Middle frontal gyrus (tissue), 1 donor: ENCODE measurements around the gene IMMP1L.

Experiments used
- DNase-seq: peaks from one replicate; pipeline ENCODE4 v3.0.0-alpha.2; 2015; ENCODE audit warnings: low spot score; ENCODE audit errors: extremely low spot score

IMMP1L gene

GRCh38 chr11:31477528-31478222 lies 31.7 kb downstream of the IMMP1L start:
- no peak for DNase-seq

- no peak for DNase-seq
Observed at GRCh38 chr11:31474083-31474482, 35.3 kb downstream of the IMMP1L start.

GRCh38 chr11:31464436-31464835 lies 45.0 kb downstream of the IMMP1L start:
- no peak for DNase-seq

DNA sequence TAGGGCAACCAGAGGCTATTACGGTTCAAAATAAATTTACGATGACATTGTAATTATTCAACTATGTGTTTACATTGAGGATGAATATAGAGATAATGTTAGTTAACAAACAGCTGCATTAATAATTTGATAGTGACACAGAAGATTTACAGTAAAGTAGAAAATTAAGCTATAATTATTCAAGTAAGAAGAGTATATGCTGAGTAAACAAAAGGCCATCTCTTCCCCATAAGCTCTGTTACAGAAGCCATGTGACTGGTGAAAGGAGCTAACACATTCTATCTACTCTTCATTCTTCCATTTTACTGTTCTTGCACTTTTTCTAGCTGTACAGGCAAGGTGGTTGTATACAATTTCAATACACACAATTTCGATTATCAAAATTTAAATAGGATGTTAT lies 54.2 kb downstream of the IMMP1L start:
- DNase-seq: no peak

DNA sequence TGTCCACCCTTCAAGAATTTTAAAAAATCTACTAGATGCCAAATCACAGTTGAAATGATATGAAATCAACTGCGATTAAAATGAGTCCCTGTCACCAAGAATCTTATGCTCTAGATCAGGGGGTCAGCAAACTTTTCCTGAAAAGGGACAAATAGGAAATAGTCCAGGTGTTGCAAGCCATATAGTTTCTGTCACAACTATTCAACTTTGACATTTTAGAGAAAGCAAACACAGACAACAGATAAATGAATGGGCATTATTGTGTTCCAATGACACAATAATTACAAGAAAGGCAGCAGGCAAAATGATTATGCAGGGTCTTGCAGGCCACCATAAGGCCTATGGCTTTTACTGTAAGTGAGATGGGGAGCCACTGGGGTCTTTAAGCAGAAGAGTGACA lies 58.6 kb downstream of the IMMP1L start:
- DNase-seq: no peak

- no peak for DNase-seq
Observed at GRCh38 chr11:31449040-31449439, 60.4 kb downstream of the IMMP1L start.

DNA sequence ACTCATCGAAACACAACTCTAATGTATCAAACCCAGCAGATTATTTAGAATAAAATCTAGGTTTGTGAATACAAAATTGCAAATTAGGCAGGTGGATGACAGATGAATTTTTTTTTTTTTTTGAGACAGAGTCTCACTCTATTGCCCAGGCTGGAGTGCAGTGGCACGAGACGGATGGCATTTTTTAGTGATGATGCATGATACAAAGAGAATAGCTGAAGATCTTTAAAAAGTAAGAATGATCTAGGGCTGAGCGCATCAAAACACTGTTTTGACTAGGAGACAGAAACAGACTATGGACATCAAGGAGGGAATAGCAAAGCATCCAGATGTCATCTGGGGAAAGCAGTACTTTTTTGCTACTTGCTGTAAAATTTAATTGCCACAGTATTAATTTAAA lies 63.8 kb downstream of the IMMP1L start:
- DNase-seq: no peak

DNA sequence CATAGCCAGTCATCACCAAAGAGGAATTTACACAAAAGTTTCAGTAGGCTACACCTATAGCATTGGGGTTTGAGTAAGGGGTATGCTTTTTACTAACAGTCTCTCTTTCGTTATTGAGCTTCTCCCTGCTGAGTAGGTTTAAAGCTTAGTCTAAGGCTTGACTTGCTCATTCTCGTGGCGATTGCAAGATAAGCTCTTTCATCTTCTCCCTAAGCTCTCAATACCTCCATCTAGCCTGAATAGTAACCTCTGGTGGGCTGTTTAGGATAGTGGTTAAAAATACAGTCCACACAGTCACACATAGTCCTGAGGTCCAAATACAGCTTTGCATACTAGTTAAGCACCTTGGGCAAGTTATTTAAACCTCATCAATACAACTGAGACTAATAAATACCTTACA lies 65.6 kb downstream of the IMMP1L start:
- DNase-seq: no peak

DNA sequence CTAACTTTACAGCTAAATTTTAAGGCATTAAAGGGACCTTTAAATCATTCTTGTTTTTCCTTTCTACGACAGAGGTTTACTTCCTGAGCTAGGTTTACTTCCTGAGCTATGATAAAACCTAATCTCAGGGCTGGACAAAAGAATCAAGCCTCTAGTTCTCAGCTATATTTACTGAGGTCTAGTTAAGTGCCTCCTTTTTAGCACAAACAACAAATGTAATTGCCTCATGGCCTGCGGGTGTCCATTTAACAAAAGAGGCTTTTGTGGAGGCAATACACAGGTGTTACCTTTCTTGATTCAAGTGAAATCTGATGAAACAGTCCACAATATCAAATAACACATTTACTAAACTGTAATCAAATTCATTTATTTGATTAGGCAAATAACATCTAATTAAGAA lies 67.3 kb downstream of the IMMP1L start:
- no peak for DNase-seq

DNA sequence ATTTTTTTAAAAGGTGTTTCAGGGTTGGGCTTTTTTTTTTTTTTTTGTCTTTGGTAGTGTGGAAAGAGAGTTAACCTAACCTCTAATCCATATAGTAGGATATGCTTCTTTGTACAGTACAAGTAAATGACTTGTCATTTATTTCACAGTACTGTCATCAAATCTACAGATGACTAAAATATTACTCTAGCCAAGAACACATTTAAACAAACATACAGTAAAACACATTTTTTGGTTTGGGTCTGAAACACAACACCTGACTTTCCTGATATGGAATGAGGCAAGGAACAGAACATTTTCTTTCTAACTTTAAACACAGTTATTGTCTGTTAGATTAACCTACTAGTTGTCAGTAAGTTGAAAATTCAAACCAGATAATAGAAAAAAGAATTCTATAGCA lies 68.1 kb downstream of the IMMP1L start:
- DNase-seq: no peak

DNA sequence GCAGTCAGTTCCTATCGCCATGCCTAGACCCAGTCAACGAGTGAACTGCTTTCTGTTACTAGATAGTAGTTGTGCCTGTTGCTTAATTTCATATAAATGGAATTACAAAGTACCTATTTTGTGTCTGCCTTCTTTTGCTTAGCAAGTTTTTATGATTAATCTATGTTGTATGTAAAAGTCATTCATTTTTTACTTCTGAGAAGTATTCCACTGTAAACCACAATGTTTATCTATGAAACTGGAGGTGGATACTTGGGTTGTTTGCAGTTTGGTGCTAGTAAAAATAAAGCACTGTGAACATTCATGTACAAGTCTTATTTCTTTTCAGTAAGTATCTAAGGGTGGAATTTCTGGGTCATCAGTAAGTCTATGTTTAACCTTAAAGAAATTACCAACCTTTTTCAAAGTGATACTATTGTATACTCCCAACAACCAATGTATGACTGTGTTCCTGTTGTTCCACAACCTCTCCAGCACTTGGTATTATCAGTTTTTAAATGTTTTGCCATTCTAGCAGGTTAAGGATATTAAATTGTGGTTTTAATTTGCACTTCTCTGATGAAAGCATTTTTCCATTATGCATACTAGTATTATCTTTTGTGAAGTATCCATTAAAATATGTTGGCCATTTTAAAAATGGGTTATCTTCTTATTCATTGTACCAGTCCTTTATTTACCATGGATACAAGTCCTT lies 71.5 kb downstream of the IMMP1L start:
- no peak for DNase-seq

GRCh38 chr11:31433851-31434250 lies 75.6 kb downstream of the IMMP1L start:
- DNase-seq: no peak

- peak; percentile 1 for DNase-seq
Observed at GRCh38 chr11:31424652-31425051, 84.8 kb downstream of the IMMP1L start.

DNA sequence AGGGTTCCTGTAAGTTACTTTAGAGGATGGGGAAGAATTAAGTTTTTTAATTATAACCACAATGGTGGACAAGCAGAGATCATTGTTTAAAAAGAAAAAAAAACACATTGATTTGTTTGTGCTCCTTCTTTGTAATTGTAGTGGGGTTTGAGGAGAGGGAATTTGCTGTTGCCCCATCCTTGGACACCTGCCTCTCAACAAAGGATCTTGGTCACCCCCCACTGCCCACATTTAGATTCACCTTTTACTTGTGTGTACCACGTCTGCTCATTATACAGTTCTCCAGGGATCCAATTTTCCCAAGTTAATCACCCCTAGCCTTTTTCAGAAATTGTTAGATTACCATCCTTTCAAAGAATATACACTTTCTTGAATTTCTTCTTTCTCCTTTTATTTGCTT lies 86.7 kb downstream of the IMMP1L start:
- no peak for DNase-seq

DNA sequence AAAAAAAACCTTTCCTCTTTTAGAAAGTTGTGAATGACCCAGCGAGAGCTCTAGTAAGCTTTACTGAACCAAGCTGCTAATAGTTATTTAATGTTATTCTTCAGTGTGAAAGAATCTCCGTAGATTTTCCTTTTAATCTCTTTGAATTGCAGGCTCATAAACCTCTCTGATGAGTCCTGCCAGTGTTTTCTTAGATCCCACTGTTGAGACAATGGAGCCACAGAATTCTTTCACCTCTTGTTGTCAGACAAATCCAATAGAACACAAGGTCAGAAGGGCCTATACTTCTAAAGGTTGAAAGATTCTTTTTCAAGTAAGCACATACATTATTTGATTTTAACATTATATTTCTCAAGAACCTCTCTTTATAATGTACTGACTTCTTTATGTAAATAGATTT lies 87.6 kb downstream of the IMMP1L start:
- no peak for DNase-seq

DNA sequence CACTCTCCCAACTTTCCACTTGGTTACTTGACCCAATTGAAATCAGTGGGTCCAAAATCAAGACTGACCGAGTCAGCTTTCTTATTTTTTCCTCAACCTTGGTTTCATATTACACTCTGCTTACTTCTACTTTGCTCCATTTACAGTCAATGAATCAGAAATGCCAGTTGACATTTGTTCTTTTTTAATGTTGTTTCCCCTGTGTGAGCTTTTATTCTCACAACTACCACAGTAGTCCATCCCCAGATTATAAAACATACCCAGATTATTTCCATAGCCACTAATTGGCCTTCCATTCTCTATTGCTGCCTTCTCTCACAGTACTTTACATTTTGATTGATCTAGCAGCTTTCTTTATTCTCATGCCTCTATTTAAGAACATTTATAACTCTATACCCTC lies 89.8 kb downstream of the IMMP1L start:
- no peak for DNase-seq

DNA sequence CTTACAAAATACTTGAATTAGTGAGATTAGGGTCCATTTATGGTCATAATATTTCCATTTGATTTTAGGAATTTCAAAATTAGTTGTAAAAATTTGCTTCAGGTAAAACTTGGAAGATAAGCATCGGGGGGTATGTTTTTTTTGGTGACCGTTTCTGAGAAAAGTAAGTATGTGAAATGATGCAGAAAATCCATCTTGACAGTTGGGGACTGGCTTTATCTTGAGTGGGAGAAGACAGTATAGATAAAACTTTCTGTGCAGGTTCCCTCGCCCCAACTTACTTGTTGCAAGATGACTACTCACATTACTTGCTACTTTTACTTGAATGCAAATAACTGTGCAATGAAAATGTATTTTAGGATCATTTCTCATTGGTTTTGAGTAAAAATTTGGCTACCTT lies 90.3 kb downstream of the IMMP1L start:
- peak; percentile 1 for DNase-seq

DNA sequence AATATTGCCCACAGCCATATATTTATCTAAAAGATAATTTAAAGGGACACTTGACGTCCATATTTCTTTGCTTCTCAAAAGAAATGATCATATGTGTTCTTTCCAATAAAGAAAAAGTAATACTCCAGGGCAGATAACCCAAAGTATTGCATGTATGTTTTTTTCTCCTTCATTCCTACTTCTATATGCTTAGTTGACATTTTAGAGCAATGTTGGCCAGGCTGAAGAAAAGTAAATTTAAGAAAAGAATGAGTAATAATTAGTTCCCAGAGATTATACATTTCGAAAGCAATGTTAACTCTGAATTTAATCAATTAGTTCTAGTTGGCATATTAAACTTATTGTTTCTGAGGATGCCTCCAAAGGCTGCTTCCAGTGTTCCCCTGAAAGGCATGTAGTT lies 91.6 kb downstream of the IMMP1L start:
- DNase-seq: no peak

GRCh38 chr11:31417357-31417756 lies 92.1 kb downstream of the IMMP1L start:
- DNase-seq: no peak

DNA sequence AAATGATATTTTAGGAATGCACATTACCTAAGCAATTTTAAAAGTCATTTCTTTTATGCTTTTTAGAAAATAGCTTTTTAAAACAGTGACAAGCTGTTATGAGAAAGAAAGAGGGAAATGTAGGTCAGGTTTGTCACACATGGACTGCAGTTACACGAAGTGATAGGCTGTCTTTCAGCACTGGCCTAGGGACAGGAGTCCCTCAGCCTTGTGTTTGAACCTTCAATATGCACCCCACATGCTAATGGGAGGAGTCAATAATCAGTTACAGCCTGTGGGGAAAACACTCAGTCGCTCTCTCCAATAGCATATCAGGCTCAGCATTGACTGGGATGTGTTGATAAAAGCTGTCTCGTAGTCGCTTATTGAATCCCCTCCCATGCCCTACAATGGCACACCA lies 94.0 kb downstream of the IMMP1L start:
- DNase-seq: no peak

- no peak for DNase-seq
Observed at GRCh38 chr11:31414338-31414737, 95.1 kb downstream of the IMMP1L start.

GRCh38 chr11:31412946-31413345 lies 96.5 kb downstream of the IMMP1L start:
- DNase-seq: no peak

- no peak for DNase-seq
Observed at GRCh38 chr11:31408201-31408600, 101.2 kb downstream of the IMMP1L start.
